CD8-positive, alpha-beta memory T cell (primary cell): ENCODE measurements around the gene SLC18A2. TPM values are rescaled to one million over a fixed set of nuclear protein-coding genes. Genes with fewer than 3 reads are reported as not detected.

Experiments
- CTCF ChIA-PET: fragments of 350-600 bp; sonication (Branson Sonifier 250); formaldehyde crosslinking; loops from one replicate; lab custom pipeline; 2021; ENCODE audit warnings: antibody characterized with exemption; lab: Charles Lee
- POLR2A ChIA-PET: fragments of 350-600 bp; sonication (Branson Sonifier 250); formaldehyde crosslinking; loops from one replicate; lab custom pipeline; 2021; ENCODE audit warnings: antibody characterized with exemption; lab: Charles Lee
- DNase-seq, 5 donors: peaks; one replicate each; pipeline versions ENCODE4 v3.0.0 to v3.0.0-alpha.2; 2020 to 2022; ENCODE audit warnings: mixed read lengths in 1 of 5
- H3K27ac ChIP-seq: one replicate; pipeline ENCODE4 v1.7.0; 2013; ENCODE audit warnings: low read depth, mild to moderate bottlenecking, low read length, moderate library complexity
- H3K27me3 ChIP-seq: 2 replicates; pipeline ENCODE4 v1.7.0; 2013; ENCODE audit warnings: low read length, mild to moderate bottlenecking; ENCODE audit not compliant: insufficient read depth, poor library complexity, severe bottlenecking
- H3K36me3 ChIP-seq: 2 replicates; pipeline ENCODE4 v1.7.0; 2013; ENCODE audit warnings: mild to moderate bottlenecking, low read length, moderate library complexity; ENCODE audit not compliant: insufficient read depth
- H3K4me1 ChIP-seq: 2 replicates; pipeline ENCODE4 v1.7.0; 2013; ENCODE audit warnings: mild to moderate bottlenecking, low read length, moderate library complexity; ENCODE audit not compliant: insufficient read depth
- H3K4me3 ChIP-seq: 2 replicates; pipeline ENCODE4 v1.7.0; 2013; ENCODE audit warnings: mild to moderate bottlenecking, low read length
- H3K9me3 ChIP-seq: 2 replicates; pipeline ENCODE4 v1.7.0; 2013; ENCODE audit warnings: mild to moderate bottlenecking, low read length
- H3K27ac Mint-ChIP-seq, 8 donors: one replicate each; pipeline ENCODE4 v1.8.0; 2020 to 2021; ENCODE audit warnings: mixed read lengths in 8 of 8, mild to moderate bottlenecking in 6 of 8, inconsistent platforms in 3 of 8, moderate library complexity in 3 of 8
- H3K27me3 Mint-ChIP-seq, 2 donors: one replicate each; pipeline ENCODE4 v1.8.0; 2020 to 2021; ENCODE audit warnings: mixed read lengths in 2 of 2, mild to moderate bottlenecking in 1 of 2, moderate library complexity in 1 of 2
- H3K36me3 Mint-ChIP-seq, 3 donors: one replicate each; pipeline ENCODE4 v1.8.0; 2020 to 2021; ENCODE audit warnings: mixed read lengths in 3 of 3, inconsistent platforms in 1 of 3, mild to moderate bottlenecking in 1 of 3
- H3K4me1 Mint-ChIP-seq, 3 donors: one replicate each; pipeline ENCODE4 v1.8.0; 2020 to 2021; ENCODE audit warnings: mixed read lengths in 3 of 3, inconsistent platforms in 1 of 3, mild to moderate bottlenecking in 1 of 3
- H3K4me3 Mint-ChIP-seq, 7 donors: one replicate each; pipeline ENCODE4 v1.8.0; 2020 to 2021; ENCODE audit warnings: mixed read lengths in 7 of 7, mild to moderate bottlenecking in 6 of 7, moderate library complexity in 4 of 7, inconsistent platforms in 2 of 7
- H3K9me3 Mint-ChIP-seq, 5 donors: one replicate each; pipeline ENCODE4 v1.8.0; 2020 to 2022; ENCODE audit warnings: mixed read lengths in 5 of 5, mild to moderate bottlenecking in 3 of 5, moderate library complexity in 2 of 5, inconsistent platforms in 1 of 5
- polyA plus RNA-seq: library from polyadenylated mRNA; unstranded; fragments of 300-500 nt; fragmentation: Illumina TruSeq; gene quantifications from one replicate; pipeline ENCODE4 v1.2.3, GENCODE V29; 2021
- total RNA-seq, 2 experiments: library from RNA; stranded (reverse); gene quantifications; one replicate each; pipeline ENCODE4 v1.2.3, GENCODE V29; 2021

The SLC18A2 gene
- total and polyA plus RNA-seq, 3 experiments from 2014 or later, result 0.07 to 0.08 TPM; not detected in 1

DNA sequence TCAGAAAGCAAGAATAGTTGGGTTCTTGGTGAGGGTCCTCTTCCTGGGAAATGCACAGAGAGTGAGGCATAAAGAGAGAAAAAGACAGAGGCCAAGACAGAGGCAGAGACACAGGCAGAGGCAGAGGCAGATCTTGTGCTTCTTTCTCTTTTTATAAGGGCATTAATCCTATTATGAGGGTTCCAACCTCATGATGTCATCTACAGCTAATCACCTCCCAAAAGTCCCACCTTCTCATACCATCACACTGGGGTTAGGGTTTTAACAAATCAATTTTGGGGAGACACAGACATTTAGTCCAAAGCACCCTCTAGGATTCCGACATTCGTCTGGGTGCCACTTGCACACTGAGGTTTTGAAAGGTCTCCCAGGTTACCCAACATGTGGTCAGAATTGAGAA lies 25.8 kb upstream of the SLC18A2 start:
- Histone ChIP-seq H3K9me3 (no peaks in the 10 kb centered on the region), H3K4me1 (peaks cover 7% of the 10 kb centered on the region), H3K27me3 (peaks cover 9% of the 10 kb centered on the region), H3K27ac (no peak overlapping the region), H3K36me3 (no peaks in the 10 kb centered on the region), H3K4me3 (no peak overlapping the region)
- Mint-ChIP-seq H3K4me1 (peaks cover 0 to 18% (median 5%) of the 10 kb centered on the region in 3 donors), H3K36me3 (peaks cover 0 to 1% (median 0%) of the 10 kb centered on the region in 3 donors), H3K9me3 (peaks cover 10 to 13% (median 12%) of the 10 kb centered on the region in 5 donors), H3K27me3 (peaks cover 25 to 38% of the 10 kb centered on the region in 2 donors), H3K27ac (no peak overlapping the region), H3K4me3 (peak overlapping the region in 5 of 7 donors; percentile 3 to 70 (median 43))
- DNase-seq, result no peak
- ChIA-PET POLR2A (no interaction called here), CTCF (interaction anchor here (1.1 to 2.4 kb wide), 2 partner anchors 40 to 1025 kb away, joined by 3 to 10 read pairs; no protein-coding TSS in a partner anchor)

DNA sequence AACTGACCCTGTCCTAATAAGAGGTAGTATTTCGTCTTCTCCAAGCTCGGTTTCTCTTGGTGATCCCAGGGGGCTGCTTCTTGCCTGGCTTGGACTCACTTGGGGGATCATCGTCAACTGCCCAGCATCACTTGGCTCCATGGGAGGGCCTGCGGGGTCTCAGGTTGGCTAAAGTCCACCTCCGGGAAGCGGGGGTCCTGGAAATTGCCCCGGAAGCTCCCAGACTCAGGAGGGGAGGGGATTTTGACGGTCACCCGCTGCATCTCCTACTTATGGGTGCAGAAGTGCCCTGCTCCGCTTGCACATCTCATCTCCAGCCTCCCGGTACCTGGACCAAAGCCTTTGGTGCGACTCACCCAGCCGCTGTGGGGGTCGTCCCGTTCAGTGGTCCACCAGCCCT lies 24.9 kb upstream of the SLC18A2 start:
- no peak for DNase-seq
- Mint-ChIP-seq H3K4me3 (peak overlapping the region in 4 of 7 donors; percentile 36 to 84 (median 75)), H3K27me3 (peaks cover 19 to 31% of the 10 kb centered on the region in 2 donors), H3K9me3 (peaks cover 10 to 13% (median 12%) of the 10 kb centered on the region in 5 donors), H3K36me3 (peaks cover 0 to 1% (median 0%) of the 10 kb centered on the region in 3 donors), H3K27ac (no peak overlapping the region), H3K4me1 (peaks cover 0 to 18% (median 5%) of the 10 kb centered on the region in 3 donors)
- Histone ChIP-seq H3K4me3 (no peak overlapping the region), H3K9me3 (no peaks in the 10 kb centered on the region), H3K4me1 (peaks cover 7% of the 10 kb centered on the region), H3K27ac (no peak overlapping the region), H3K36me3 (no peaks in the 10 kb centered on the region), H3K27me3 (peaks cover 9% of the 10 kb centered on the region)
- POLR2A ChIA-PET, result interaction anchor here (0.8 kb wide), 1 partner anchor 71 kb away, joined by 3 read pairs; no protein-coding TSS in a partner anchor
- CTCF ChIA-PET, result interaction anchor here (1.0 to 2.4 kb wide), 38 partner anchors 8 to 1027 kb away, joined by 3 to 27 read pairs (median 6); no protein-coding TSS in a partner anchor

DNA sequence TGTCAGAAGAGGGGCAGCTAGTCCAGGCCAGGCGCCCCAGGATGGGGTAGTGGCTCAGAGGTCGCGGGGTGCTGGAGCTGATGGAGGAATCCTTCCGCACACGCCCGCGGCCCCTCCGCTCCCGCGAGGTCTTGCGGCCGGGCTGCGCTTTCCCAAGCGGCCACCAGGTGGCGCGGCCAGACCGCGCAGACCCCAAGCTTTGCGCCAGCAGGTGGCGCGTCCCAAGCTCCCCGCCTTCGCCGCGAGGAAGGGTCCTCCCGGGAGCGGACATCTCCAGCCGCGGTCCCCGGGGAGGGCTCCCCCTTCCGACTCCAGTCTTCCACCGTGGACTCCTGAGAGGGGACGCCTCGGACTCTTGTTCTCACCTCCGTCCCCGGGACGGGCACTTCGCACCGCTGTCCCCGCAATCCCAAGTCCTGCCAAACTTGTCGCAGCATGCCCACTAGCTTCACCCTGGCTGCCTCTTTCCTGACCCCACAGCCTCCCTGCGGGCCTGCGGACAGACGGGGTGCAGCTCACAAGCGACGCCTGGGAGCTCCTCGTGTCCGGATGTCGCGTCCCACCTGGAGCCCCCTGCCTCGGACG lies 24.2 kb upstream of the SLC18A2 start:
- Histone ChIP-seq H3K27me3 (peaks cover 9% of the 10 kb centered on the region), H3K4me3 (peak overlapping the region; percentile 63), H3K27ac (no peak overlapping the region), H3K36me3 (no peaks in the 10 kb centered on the region), H3K9me3 (no peaks in the 10 kb centered on the region), H3K4me1 (peaks cover 7% of the 10 kb centered on the region)
- Mint-ChIP-seq H3K27ac (no peak overlapping the region), H3K36me3 (no peaks in the 10 kb centered on the region), H3K4me1 (peaks cover 0 to 18% (median 5%) of the 10 kb centered on the region in 3 donors), H3K27me3 (peaks cover 15 to 31% of the 10 kb centered on the region in 2 donors), H3K9me3 (peaks cover 3 to 11% (median 8%) of the 10 kb centered on the region in 5 donors), H3K4me3 (peak overlapping the region; percentile 26 to 84 (median 72))
- peak; percentile 53 to 74 (median 60) for DNase-seq
- ChIA-PET POLR2A (interaction anchor here (0.8 kb wide), 1 partner anchor 72 kb away, joined by 3 read pairs; no protein-coding TSS in a partner anchor), CTCF (interaction anchor here (0.7 to 2.4 kb wide), 47 partner anchors 8 to 1243 kb away, joined by 3 to 27 read pairs (median 5); no protein-coding TSS in a partner anchor)

DNA sequence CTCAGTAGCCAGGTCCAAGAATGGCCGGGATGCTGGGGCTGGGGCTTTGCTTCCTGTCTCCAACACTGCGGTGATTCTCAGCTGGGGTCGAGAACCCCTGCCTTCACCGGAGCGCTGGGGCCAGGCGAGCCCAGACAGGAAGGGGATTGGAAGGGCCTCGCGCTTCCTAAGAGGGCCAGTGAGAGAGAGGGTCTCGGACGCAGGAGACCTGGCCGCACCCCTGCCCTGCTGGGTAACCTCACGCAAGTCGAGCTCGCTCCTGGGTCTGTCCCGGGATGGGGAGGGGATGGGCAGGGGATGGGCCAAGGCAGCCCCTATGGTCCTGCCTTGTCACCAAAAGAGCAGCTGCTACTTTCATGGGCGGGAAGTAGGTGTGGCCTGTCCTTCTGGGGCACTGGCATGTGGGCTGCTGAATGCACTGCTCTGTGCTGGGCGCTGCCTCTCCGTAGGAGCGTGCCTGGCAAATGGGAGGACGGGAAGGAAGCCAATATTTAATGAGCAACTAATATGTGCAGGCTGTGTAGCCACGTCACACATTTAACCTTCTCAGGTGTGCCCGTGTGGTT lies 23.6 kb upstream of the SLC18A2 start:
- H3K36me3 Mint-ChIP-seq, result no peaks in the 10 kb centered on the region
- ChIA-PET CTCF (interaction anchor here (0.7 to 2.4 kb wide), 46 partner anchors 9 to 1242 kb away, joined by 3 to 27 read pairs (median 5); no protein-coding TSS in a partner anchor), POLR2A (no interaction called here)
- peak overlapping the region; percentile 63 for H3K4me3 ChIP-seq
- H3K4me1 ChIP-seq, result peaks cover 7% of the 10 kb centered on the region
- no peak overlapping the region for H3K27ac Mint-ChIP-seq
- H3K27me3 Mint-ChIP-seq, result peaks cover 15 to 35% of the 10 kb centered on the region in 2 donors
- H3K36me3 ChIP-seq, result no peaks in the 10 kb centered on the region
- peaks cover 9% of the 10 kb centered on the region for H3K27me3 ChIP-seq
- H3K9me3 ChIP-seq, result no peaks in the 10 kb centered on the region
- peaks cover 0 to 6% (median 2%) of the 10 kb centered on the region in 5 donors for H3K9me3 Mint-ChIP-seq
- no peak for DNase-seq
- no peak overlapping the region for H3K27ac ChIP-seq
- peaks cover 0 to 18% (median 5%) of the 10 kb centered on the region in 3 donors for H3K4me1 Mint-ChIP-seq
- H3K4me3 Mint-ChIP-seq, result peak overlapping the region; percentile 26 to 84 (median 72)

DNA sequence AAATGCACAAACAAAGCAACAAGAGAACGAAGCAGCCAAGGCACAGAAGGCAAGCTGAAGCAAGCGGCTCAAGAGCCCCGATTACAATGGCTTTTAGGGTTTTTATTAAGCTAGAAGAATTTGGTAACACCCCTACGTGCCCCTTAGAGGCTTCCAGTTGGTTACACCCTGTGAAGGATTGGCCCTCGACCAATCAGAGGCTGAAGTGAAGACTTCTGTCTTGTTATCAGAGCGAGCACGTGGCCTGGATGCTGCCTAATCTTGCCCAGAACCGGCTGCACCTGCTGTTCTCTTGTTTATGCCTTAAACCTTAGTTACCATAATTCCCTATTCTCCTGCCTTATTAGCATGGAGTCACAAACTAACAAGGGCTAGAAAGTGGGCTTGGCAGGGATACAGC lies 22.3 kb upstream of the SLC18A2 start:
- no peaks in the 10 kb centered on the region for H3K36me3 ChIP-seq
- no peak overlapping the region for H3K27ac Mint-ChIP-seq
- H3K27me3 Mint-ChIP-seq, result peaks cover 14 to 39% of the 10 kb centered on the region in 2 donors
- no peaks in the 10 kb centered on the region for H3K36me3 Mint-ChIP-seq
- ChIA-PET POLR2A (no interaction called here), CTCF (interaction anchor here (0.8 to 1.3 kb wide), 2 partner anchors 44 to 209 kb away, joined by 3 to 5 read pairs; no protein-coding TSS in a partner anchor)
- H3K9me3 ChIP-seq, result no peaks in the 10 kb centered on the region
- peaks cover 0 to 18% (median 5%) of the 10 kb centered on the region in 3 donors for H3K4me1 Mint-ChIP-seq
- peaks cover 7% of the 10 kb centered on the region for H3K4me1 ChIP-seq
- DNase-seq, result no peak
- peaks cover 9% of the 10 kb centered on the region for H3K27me3 ChIP-seq
- H3K9me3 Mint-ChIP-seq, result no peaks in the 10 kb centered on the region
- H3K4me3 Mint-ChIP-seq, result no peak overlapping the region
- no peak overlapping the region for H3K4me3 ChIP-seq
- no peak overlapping the region for H3K27ac ChIP-seq

DNA sequence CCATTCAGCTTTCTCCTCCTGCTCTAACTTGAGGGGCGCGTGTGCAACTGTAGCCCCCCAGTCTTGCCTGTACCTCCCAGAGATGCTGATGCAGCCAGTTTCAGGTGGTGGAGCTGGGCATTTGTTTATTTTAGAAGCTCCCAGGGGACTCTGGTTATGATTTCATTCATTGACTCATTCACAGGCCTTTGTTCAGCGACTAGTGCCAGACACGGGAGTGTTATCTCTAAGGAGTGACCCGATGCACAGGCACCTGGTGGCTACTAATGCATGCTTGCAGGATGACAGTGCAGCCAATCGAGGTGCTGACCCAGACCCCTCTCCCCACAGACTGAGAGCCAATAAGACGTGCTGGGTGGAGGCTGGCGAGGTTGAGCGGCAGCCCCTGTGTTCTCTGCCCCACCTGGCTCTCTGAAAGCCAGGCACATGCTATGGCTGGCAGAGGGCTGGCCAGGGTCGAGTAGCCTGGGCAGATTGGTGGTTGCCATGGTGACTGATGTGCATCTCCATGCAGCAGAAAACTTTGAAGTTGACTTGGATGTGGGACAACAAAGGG lies 19.7 kb upstream of the SLC18A2 start:
- no peak for DNase-seq
- Histone ChIP-seq H3K9me3 (no peaks in the 10 kb centered on the region), H3K36me3 (no peaks in the 10 kb centered on the region), H3K4me3 (no peak overlapping the region), H3K27me3 (peaks cover 2% of the 10 kb centered on the region), H3K27ac (no peak overlapping the region), H3K4me1 (peaks cover 7% of the 10 kb centered on the region)
- H3K36me3 Mint-ChIP-seq, result no peaks in the 10 kb centered on the region
- H3K4me3 Mint-ChIP-seq, result no peak overlapping the region
- no peaks in the 10 kb centered on the region for H3K9me3 Mint-ChIP-seq
- peaks cover 0 to 17% (median 5%) of the 10 kb centered on the region in 3 donors for H3K4me1 Mint-ChIP-seq
- ChIA-PET CTCF (interaction anchor here (1.3 kb wide), 1 partner anchor 222 kb away, joined by 3 read pairs; no protein-coding TSS in a partner anchor), POLR2A (no interaction called here)
- H3K27ac Mint-ChIP-seq, result no peak overlapping the region
- peaks cover 12 to 21% of the 10 kb centered on the region in 2 donors for H3K27me3 Mint-ChIP-seq

DNA sequence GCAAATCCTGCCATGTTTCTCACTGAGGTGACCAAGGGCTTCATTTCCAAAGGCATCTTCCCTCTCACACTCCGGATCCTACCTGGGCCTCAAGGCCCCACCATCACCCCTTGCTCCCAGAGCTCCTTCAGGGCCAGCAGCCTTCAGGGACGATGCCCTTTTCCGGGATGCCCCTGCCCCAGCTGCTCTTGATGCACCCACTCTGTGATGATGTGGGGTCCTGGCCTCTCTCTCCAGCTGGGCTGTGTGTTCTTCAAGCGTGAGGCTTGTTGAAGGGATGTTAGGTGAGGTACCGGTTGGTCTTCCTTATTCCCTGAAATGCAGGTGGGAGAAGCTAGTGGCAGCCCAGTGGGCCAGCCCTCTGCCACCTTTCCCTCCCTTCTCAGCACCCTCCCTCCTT lies 18.4 kb upstream of the SLC18A2 start:
- Mint-ChIP-seq H3K9me3 (no peaks in the 10 kb centered on the region), H3K4me1 (peaks cover 0 to 5% (median 0%) of the 10 kb centered on the region in 3 donors), H3K4me3 (no peak overlapping the region), H3K27ac (no peak overlapping the region), H3K27me3 (peaks cover 18% of the 10 kb centered on the region in 2 donors), H3K36me3 (no peaks in the 10 kb centered on the region)
- Histone ChIP-seq H3K9me3 (no peaks in the 10 kb centered on the region), H3K27ac (no peak overlapping the region), H3K4me3 (no peak overlapping the region), H3K4me1 (no peaks in the 10 kb centered on the region), H3K27me3 (no peaks in the 10 kb centered on the region), H3K36me3 (no peaks in the 10 kb centered on the region)
- ChIA-PET CTCF (interaction anchor here (1.0 to 1.6 kb wide), 2 partner anchors 41 to 227 kb away, joined by 3 read pairs; no protein-coding TSS in a partner anchor), POLR2A (no interaction called here)
- no peak for DNase-seq
